A549 (cell line): Measurements from ENCODE around the gene AFF3. TPM values are rescaled to one million over a fixed set of nuclear protein-coding genes. Genes with fewer than 3 reads are reported as not detected.

Experiments used
- ATAC-seq, 2 experiments: fragments of 200-7000 bp in 1 of 2; fragments of >200 bp in 1 of 2; cut with Nextera tagmentation in 1 of 2; cut with Tn5 transposase in 1 of 2; 3 replicates each; pipeline versions ENCODE4 v1.8.0 to v1.9.1; 2018 to 2020; ENCODE audit warnings: mild to moderate bottlenecking in 1 of 2, moderate library complexity in 1 of 2
- CTCF ChIA-PET: fragments of 300-600 bp; sonication (Branson Sonifier 250); formaldehyde crosslinking; extraction: SDS; loops from one replicate; lab custom pipeline; 2021; ENCODE audit warnings: antibody characterized with exemption, inconsistent platforms; lab: Yijun Ruan, JAX
- POLR2A ChIA-PET: fragments of 350-600 bp; formaldehyde crosslinking; extraction: SDS; loops from one replicate; lab custom pipeline; 2021; ENCODE audit warnings: antibody characterized with exemption, inconsistent platforms; lab: Yijun Ruan, JAX
- DNase-seq, 2 experiments: peaks; one replicate each; pipeline versions ENCODE4 v3.0.0 to v3.0.0-alpha.2; 2011 to 2016; ENCODE audit warnings: low read depth in 1 of 2, low spot score in 1 of 2
- FAIRE-seq: peaks from 2 replicates; lab custom pipeline; 2011; peaks lifted over from hg19 to GRCh38; lab: Jason Lieb, UNC
- H3K27ac ChIP-seq, 2 experiments: fragments of >200 bp; sonication (Bioruptor Twin); formaldehyde crosslinking; 3 replicates each; pipeline ENCODE4 v1.5.1; 2016 to 2017
- H3K4me1 ChIP-seq: fragments of >200 bp; sonication (Bioruptor Twin); formaldehyde crosslinking; 3 replicates; pipeline ENCODE4 v1.6.1; 2016
- H3K4me2 ChIP-seq: fragments of >200 bp; sonication (Bioruptor Twin); formaldehyde crosslinking; 3 replicates; pipeline ENCODE4 v1.6.1; 2016
- H3K4me3 ChIP-seq: fragments of >200 bp; sonication (Bioruptor Twin); formaldehyde crosslinking; 3 replicates; pipeline ENCODE4 v1.5.1; 2016
- H3K9me3 ChIP-seq: fragments of >200 bp; sonication (Bioruptor Twin); formaldehyde crosslinking; 3 replicates; pipeline ENCODE4 v1.6.1; 2016
- BHLHE40 ChIP-seq: IDR thresholded peaks from 2 replicates; pipeline ENCODE4 v1.6.1; 2012; ENCODE audit warnings: low read depth, low read length, inconsistent platforms
- CBX2 ChIP-seq: fragments of 200-600 bp; sonication (generic); IDR thresholded peaks from 2 replicates; pipeline ENCODE4 v1.6.1; 2016; ENCODE audit warnings: low read depth, mild to moderate bottlenecking, borderline replicate concordance
- CBX8 ChIP-seq: fragments of 200-600 bp; sonication (generic); IDR thresholded peaks from 2 replicates; pipeline ENCODE4 v1.6.1; 2016
- EHF ChIP-seq: fragments of 250-450 bp; sonication (Bioruptor Pico); IDR thresholded peaks from 2 replicates; pipeline ENCODE4 v1.5.0; 2020; ENCODE audit warnings: mild to moderate bottlenecking
- EHMT2 ChIP-seq: fragments of 200-600 bp; sonication (generic); IDR thresholded peaks from 2 replicates; pipeline ENCODE4 v1.6.1; 2016; ENCODE audit warnings: antibody characterized with exemption, low read depth, mild to moderate bottlenecking, moderate library complexity
- FOXS1 ChIP-seq: fragments of 250-450 bp; sonication (Bioruptor Pico); IDR thresholded peaks from 2 replicates; pipeline ENCODE4 v1.5.0; 2020; ENCODE audit warnings: mild to moderate bottlenecking, moderate library complexity
- GATA3 ChIP-seq: IDR thresholded peaks from 2 replicates; pipeline ENCODE4 v1.6.1; 2012; ENCODE audit warnings: borderline replicate concordance
- HEYL ChIP-seq: fragments of 250-450 bp; sonication (Bioruptor Pico); IDR thresholded peaks from 2 replicates; pipeline ENCODE4 v1.8.0; 2021; ENCODE audit warnings: mild to moderate bottlenecking, moderate library complexity
- HOXA7 ChIP-seq: fragments of 250-450 bp; sonication (Bioruptor Pico); IDR thresholded peaks from 2 replicates; pipeline ENCODE4 v1.5.0; 2020; ENCODE audit warnings: mild to moderate bottlenecking, moderate library complexity
- HOXB5 ChIP-seq: fragments of 250-450 bp; sonication (Bioruptor Pico); IDR thresholded peaks from 2 replicates; pipeline ENCODE4 v1.5.0; 2020; ENCODE audit warnings: mild to moderate bottlenecking, moderate library complexity
- JUNB ChIP-seq: fragments of >200 bp; sonication (Bioruptor Twin); formaldehyde crosslinking; IDR thresholded peaks from 2 replicates; pipeline ENCODE4 v1.6.1; 2016
- KDM5A ChIP-seq: fragments of 200-600 bp; sonication (generic); IDR thresholded peaks from 2 replicates; pipeline ENCODE4 v1.6.1; 2016; ENCODE audit warnings: antibody characterized with exemption, mild to moderate bottlenecking
- MYC ChIP-seq: IDR thresholded peaks from 2 replicates; pipeline ENCODE4 v1.6.1; 2012; ENCODE audit warnings: mild to moderate bottlenecking, inconsistent platforms, low read length, improper control_type of control experiment, borderline replicate concordance
- NFE2L2 ChIP-seq: fragments of 150-350 bp; conservative IDR thresholded peaks from 2 replicates; pipeline ENCODE4 v1.6.1; 2014; ENCODE audit warnings: low read length
- RAD21 ChIP-seq, 2 experiments: fragments of >200 bp in 1 of 2; sonication (Bioruptor Twin) in 1 of 2; formaldehyde crosslinking in 1 of 2; IDR thresholded peaks in 1 of 2; conservative IDR thresholded peaks in 1 of 2; 2 replicates in 1 of 2; 3 replicates in 1 of 2; pipeline ENCODE4 v1.6.1; 2012 to 2018; ENCODE audit warnings: inconsistent platforms in 1 of 2
- RARB ChIP-seq: fragments of 250-450 bp; sonication (Bioruptor Pico); IDR thresholded peaks from 2 replicates; pipeline ENCODE4 v1.8.0; 2021; ENCODE audit warnings: mild to moderate bottlenecking, moderate library complexity
- RNF2 ChIP-seq: fragments of 200-600 bp; sonication (generic); IDR thresholded peaks from 2 replicates; pipeline ENCODE4 v1.6.1; 2016; ENCODE audit warnings: low read depth, mild to moderate bottlenecking, antibody characterized with exemption, moderate library complexity, borderline replicate concordance
- SMC3 ChIP-seq: fragments of >200 bp; sonication (Bioruptor Twin); formaldehyde crosslinking; IDR thresholded peaks from 3 replicates; pipeline ENCODE4 v1.6.1; 2018; ENCODE audit warnings: inconsistent platforms
- TP53 ChIP-seq: fragments of 250-450 bp; sonication (Bioruptor Pico); IDR thresholded peaks from 2 replicates; pipeline ENCODE4 v1.5.0; 2021; ENCODE audit warnings: mild to moderate bottlenecking, moderate library complexity
- ZC3H11A ChIP-seq: fragments of 450-650 bp; IDR thresholded peaks from 2 replicates; pipeline ENCODE4 v1.6.1; 2014; ENCODE audit warnings: antibody characterized with exemption, mild to moderate bottlenecking
- ZSCAN20 ChIP-seq: fragments of 250-450 bp; sonication (Bioruptor Pico); IDR thresholded peaks from 2 replicates; pipeline ENCODE4 v1.8.0; 2022; ENCODE audit warnings: mild to moderate bottlenecking, moderate library complexity
- WGBS: methylation state at CpG from one replicate; pipeline ENCODE4 v1.1.6; 2017; ENCODE audit errors: missing lambda C conversion rate; 5-methylcytosine and 5-hydroxymethylcytosine counted together
- polyA plus RNA-seq, 4 experiments: library from polyadenylated mRNA; depleted of rRNA in 3 of 4; stranded (reverse); fragments of >200 nt; fragmentation: RNase III in 1 of 4; extraction: RNeasy Plus Mini Kit Qiagen cat#74134 plus additional on column Dnase treatment in 1 of 4; gene quantifications; 2 replicates in 3 of 4; 3 replicates in 1 of 4; pipeline ENCODE4 v1.2.3, GENCODE V29; 2011 to 2017
- TF ChIP-seq, protein P1 (sequence below): IDR thresholded peaks from 2 replicates; pipeline ENCODE4 v1.6.1; 2012; ENCODE audit warnings: low read depth, borderline replicate concordance
- TF ChIP-seq, protein P2 (sequence below): IDR thresholded peaks from 2 replicates; pipeline ENCODE4 v1.6.1; 2012
- TF ChIP-seq, protein P3 (sequence below): fragments of 250-450 bp; sonication (Bioruptor Pico); IDR thresholded peaks from 2 replicates; pipeline ENCODE4 v1.5.0; 2021; ENCODE audit warnings: mild to moderate bottlenecking, moderate library complexity, borderline replicate concordance
- TF ChIP-seq, protein P4 (sequence below): fragments of 150-350 bp; IDR thresholded peaks from 2 replicates; pipeline ENCODE4 v1.6.1; 2014; ENCODE audit warnings: low read depth, mild to moderate bottlenecking, low read length

The AFF3 gene
- polyA plus RNA-seq, 2 of the 4 experiments (the other 2 are of a cell fraction): not detected

DNA sequence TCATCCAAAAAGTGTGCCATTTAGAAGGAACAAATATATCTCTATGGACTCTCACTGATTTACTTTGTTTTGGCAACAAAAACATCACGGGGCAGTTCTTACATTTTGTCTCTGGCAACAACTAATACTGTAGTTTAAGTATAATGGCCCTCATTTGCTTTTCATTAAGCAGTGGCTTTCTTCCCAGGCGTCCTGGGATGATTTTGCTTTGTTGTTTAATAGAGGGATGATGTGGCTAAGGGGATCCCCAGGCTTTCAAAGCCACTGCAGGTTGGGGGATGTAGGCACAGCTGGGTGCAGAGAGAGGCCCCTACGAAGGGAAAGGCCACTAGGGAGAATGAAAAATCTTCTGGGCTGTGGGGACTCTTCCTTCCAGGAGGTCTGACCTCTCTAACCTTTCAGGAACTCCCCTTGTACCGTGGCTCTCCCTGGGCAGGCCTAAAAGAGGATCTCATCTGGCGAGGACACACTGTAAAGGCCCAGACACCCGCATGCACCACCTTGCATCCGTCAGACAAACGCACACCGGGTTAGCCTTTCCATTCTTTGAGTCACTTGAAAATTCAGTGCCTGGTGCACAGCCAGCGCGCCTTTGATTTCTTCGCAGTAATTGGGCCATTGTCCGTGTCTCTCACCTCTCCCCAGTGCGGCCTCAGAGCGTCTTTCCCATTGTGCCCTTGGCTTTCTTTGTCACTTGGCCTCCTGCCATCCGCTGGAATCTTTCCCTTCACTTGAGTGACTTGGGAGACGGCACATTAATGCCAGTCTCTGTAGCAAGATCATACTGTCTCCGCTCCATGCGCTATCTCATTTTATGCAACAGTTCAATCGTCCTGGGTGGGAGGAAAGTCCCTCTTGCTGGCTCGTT, 40.3 kb upstream of the AFF3 start:
- DNase-seq (no peak), FAIRE-seq (no peak)

DNA sequence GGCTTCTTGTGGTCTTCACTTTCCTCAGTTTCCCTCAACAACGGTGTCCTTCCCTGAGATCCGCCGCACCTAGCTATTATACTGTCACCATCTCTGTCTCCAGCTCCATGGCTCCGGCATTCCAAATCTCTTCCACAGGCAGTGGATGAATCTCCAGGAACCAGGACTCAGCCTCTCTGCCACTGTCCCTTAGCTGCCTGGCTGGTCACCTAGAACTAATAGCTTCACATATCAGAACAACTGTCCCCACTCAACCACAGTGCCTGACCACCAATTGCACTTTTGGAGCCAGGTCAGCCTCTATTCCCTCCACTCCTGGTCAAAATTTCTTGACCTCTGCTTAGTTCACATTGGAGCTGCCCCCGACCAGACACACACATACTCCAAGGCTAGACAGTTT, 38.1 kb upstream of the AFF3 start:
- no peaks in the 10 kb centered on the region for H3K9me3 ChIP-seq
- ATAC-seq: no peak
- TF ChIP-seq EHMT2 (no peak), NFE2L2 (no peak), GATA3 (no peak)
- TF ChIP-seq, protein P1, sequence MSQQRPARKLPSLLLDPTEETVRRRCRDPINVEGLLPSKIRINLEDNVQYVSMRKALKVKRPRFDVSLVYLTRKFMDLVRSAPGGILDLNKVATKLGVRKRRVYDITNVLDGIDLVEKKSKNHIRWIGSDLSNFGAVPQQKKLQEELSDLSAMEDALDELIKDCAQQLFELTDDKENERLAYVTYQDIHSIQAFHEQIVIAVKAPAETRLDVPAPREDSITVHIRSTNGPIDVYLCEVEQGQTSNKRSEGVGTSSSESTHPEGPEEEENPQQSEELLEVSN: no peak
- TF ChIP-seq, all 56 proteins: peak for 0
- FAIRE-seq: no peak
- Histone ChIP-seq H3K27ac (no peak overlapping the region), H3K4me1 (no peaks in the 10 kb centered on the region), H3K4me3 (no peak overlapping the region), H3K4me2 (no peak overlapping the region)
- DNase-seq: no peak
- POLR2A ChIA-PET: no interaction called here
- WGBS: 63% methylated on average over 5 of the region's 5 CpGs
- CTCF ChIA-PET: interaction anchor here (1.2 kb wide), 1 partner anchor 66 kb away, joined by 3 read pairs; no protein-coding TSS in a partner anchor

More for the DNA sequence above, 40.3 kb upstream of the AFF3 start:
- no peak for ATAC-seq
- ChIA-PET CTCF (no interaction called here), POLR2A (no interaction called here)
- TF ChIP-seq, protein P2, sequence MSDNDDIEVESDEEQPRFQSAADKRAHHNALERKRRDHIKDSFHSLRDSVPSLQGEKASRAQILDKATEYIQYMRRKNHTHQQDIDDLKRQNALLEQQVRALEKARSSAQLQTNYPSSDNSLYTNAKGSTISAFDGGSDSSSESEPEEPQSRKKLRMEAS: no peak
- no peak for TF ChIP-seq JUNB
- TF ChIP-seq ZSCAN20 (CRISPR knock-in tag): no peak
- Histone ChIP-seq H3K27ac (no peak overlapping the region), H3K4me1 (no peaks in the 10 kb centered on the region), H3K9me3 (no peaks in the 10 kb centered on the region), H3K4me3 (no peak overlapping the region), H3K4me2 (no peak overlapping the region)
- 61% methylated on average over 21 of the region's 21 CpGs for WGBS

DNA sequence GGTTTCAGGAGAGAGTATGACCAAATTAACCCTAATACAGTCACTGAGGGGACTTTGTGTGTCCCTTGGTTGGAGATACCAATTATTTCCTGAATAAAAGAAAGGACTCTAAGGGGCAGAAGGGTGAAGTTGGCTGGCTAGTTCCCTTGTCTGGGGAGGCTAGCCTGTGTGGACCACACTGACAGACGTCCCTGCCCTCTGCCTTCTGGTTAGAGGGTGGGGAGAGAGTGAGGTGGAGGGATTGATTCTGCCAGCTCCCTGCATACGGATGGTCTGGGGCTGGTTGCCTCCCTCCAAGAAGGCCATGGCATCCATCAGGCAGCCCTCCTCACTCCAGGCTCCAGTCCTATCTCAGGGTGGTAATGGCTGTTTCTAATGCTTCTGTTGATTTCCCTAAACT, 37.4 kb upstream of the AFF3 start:
- Histone ChIP-seq H3K27ac (no peak overlapping the region), H3K4me1 (no peaks in the 10 kb centered on the region), H3K4me2 (no peak overlapping the region), H3K4me3 (no peak overlapping the region), H3K9me3 (no peaks in the 10 kb centered on the region)
- TF ChIP-seq RARB (no peak), FOXS1 (CRISPR knock-in tag) (no peak), SMC3 (no peak), CBX2 (no peak), RAD21 (conservative IDR thresholded peaks at IDR 0.05 in 1 of 2, IDR thresholded peaks at IDR 0.05 in 1 of 2) (no peak), HOXB5 (CRISPR knock-in tag) (no peak), HOXA7 (CRISPR knock-in tag) (no peak), CBX8 (no peak), RNF2 (no peak), EHF (CRISPR knock-in tag) (no peak), ZSCAN20 (CRISPR knock-in tag) (no peak), HEYL (CRISPR knock-in tag) (no peak), TP53 (CRISPR knock-in tag) (no peak), BHLHE40 (no peak), ZC3H11A (no peak), KDM5A (no peak), MYC (no peak)
- TF ChIP-seq, protein P2: no peak
- TF ChIP-seq, protein P3, sequence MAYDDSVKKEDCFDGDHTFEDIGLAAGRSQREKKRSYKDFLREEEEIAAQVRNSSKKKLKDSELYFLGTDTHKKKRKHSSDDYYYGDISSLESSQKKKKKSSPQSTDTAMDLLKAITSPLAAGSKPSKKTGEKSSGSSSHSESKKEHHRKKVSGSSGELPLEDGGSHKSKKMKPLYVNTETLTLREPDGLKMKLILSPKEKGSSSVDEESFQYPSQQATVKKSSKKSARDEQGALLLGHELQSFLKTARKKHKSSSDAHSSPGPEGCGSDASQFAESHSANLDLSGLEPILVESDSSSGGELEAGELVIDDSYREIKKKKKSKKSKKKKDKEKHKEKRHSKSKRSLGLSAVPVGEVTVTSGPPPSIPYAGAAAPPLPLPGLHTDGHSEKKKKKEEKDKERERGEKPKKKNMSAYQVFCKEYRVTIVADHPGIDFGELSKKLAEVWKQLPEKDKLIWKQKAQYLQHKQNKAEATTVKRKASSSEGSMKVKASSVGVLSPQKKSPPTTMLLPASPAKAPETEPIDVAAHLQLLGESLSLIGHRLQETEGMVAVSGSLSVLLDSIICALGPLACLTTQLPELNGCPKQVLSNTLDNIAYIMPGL (CRISPR knock-in tag): no peak
- TF ChIP-seq, protein P4, sequence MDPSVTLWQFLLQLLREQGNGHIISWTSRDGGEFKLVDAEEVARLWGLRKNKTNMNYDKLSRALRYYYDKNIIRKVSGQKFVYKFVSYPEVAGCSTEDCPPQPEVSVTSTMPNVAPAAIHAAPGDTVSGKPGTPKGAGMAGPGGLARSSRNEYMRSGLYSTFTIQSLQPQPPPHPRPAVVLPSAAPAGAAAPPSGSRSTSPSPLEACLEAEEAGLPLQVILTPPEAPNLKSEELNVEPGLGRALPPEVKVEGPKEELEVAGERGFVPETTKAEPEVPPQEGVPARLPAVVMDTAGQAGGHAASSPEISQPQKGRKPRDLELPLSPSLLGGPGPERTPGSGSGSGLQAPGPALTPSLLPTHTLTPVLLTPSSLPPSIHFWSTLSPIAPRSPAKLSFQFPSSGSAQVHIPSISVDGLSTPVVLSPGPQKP: no peak
- 46% methylated on average over 2 of the region's 2 CpGs for WGBS
- no peak for ATAC-seq
- no peak for FAIRE-seq
- DNase-seq: no peak
- ChIA-PET POLR2A (no interaction called here), CTCF (interaction anchor here (0.6 to 1.2 kb wide), 2 partner anchors 67 to 204 kb away, joined by 3 read pairs; no protein-coding TSS in a partner anchor)
